GM21576 (cell line): ENCODE measurements around the gene HMGCR.
"Not testable (repeated sequence)": the region's sequence is repeated elsewhere in the genome, so short reads cannot be mapped to it uniquely, and the experiment has no call there.

Source experiments
- ATAC-seq: cut with Tn5 transposase; IDR thresholded peaks from one replicate; pipeline ENCODE4 v1.9.1; 2021; ENCODE audit warnings: mild to moderate bottlenecking, moderate library complexity; ENCODE audit not compliant: unreplicated experiment

The HMGCR gene

GRCh38 chr5:75336615-75337336 is at the start of gene HMGCR:
HMGCR (plus strand) TSS chr5:75337220; CDS start chr5:75342606, 5,386 bp downstream.
- ATAC-seq, result peak; percentile 98

- ATAC-seq, result not testable (repeated sequence)
Observed at GRCh38 chr5:75291844-75292243, 45.2 kb upstream of the HMGCR start.

- ATAC-seq, result no peak
Observed at GRCh38 chr5:75300084-75300483, 36.9 kb upstream of the HMGCR start.

DNA sequence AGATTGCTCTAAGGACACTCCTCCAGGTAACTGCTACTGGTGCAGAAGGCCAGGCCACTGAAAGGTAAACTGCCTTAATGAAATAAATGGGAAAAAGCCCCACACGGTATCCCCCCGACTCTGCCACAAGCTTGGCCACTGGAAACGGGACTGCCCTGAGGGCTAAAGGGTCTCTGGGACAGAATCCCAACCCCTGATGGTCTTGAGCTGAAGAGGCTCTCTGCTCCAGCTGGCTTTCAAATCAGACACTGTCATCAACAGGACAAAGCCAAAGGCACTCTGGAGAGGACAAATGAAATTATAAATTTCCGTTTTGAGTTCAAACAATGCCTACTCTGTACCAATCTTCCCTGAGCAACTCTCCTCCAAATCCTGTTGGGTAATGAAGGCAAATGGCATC is 33.6 kb upstream of the HMGCR start:
- ATAC-seq, result no peak

DNA sequence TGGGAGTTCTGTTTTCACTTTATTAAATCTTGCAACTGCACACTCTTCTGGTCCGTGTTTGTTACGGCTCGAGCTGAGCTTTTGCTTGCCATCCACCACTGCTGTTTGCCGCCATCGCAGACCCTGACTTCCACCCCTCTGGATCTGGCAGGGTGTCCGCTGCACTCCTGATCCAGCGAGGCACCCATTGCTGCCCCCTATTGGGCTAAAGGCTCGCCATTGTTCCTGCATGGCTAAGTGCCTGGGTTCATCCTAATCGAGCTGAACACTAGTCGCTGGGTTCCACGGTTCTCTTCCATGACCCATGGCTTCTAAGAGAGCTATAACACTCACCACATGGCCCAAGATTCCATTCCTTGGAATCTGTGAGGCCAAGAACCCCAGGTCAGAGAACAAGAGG is 32.5 kb upstream of the HMGCR start:
- ATAC-seq, result not testable (repeated sequence)

- no peak for ATAC-seq
Observed at GRCh38 chr5:75306746-75307145, 30.3 kb upstream of the HMGCR start.

DNA sequence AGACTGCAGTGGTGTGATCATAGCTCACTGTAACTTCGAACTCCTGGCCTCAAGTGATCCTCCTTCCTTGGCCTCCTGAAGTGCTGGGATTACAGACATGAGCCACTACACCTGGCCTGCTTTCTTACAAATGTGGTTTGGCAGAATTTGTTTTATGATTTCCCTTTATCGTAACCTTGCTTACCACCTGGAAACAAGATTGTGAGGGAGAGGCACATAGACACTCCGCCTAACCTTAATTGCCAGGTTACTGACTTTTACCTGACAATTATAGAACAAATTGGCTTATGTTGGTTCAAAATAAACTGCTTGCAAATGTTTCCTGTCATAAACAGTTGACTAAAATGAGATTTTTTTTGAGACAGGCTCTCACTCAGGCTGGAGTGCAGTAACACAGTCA is 26.8 kb upstream of the HMGCR start:
- ATAC-seq, result no peak

DNA sequence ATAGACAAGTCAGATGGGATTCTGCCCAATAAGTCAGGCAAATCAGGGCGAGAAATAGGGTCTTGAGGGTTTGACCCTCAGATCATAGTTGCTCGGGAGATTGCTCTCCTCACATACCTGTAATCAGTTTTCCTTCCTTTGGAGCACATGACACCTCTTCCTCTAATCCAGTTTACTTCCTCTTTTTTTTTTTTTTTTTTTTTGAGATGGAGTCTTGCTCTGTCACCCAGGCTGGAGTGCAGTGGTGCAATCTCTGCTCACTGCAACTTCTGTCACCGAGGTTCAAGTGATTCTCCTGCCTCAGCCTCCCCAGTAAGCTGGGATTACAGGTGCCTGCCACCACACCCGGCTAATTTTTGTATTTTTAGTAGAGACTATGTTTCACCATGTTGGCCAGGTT is 17.9 kb upstream of the HMGCR start:
- not testable (repeated sequence) for ATAC-seq

- no peak for ATAC-seq
Observed at GRCh38 chr5:75319638-75320037, 17.4 kb upstream of the HMGCR start.

DNA sequence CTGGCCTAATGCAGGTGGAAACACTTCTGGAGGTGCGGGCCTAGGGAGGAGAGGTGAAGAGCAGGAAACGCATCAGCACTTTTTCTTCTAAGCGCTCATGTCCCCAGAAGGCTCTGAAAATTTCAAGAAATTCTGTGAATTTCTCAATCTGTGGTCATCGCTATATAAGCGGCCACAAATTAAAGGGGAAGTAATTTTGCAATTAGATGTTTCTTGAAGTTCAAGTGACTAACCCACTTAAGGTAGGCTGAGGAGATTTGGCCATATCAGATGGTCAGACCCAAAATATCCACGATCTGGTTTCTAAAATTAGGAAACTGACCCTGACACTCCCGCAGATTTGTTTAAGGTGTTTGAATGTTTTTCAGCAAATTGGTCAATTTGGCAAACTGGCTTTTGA is 16.6 kb upstream of the HMGCR start:
- no peak for ATAC-seq

GRCh38 chr5:75322066-75322465 is 15.0 kb upstream of the HMGCR start:
- no peak for ATAC-seq

GRCh38 chr5:75324791-75325190 is 12.2 kb upstream of the HMGCR start:
- ATAC-seq, result no peak

- ATAC-seq, result no peak
Observed at GRCh38 chr5:75325242-75325641, 11.8 kb upstream of the HMGCR start.

DNA sequence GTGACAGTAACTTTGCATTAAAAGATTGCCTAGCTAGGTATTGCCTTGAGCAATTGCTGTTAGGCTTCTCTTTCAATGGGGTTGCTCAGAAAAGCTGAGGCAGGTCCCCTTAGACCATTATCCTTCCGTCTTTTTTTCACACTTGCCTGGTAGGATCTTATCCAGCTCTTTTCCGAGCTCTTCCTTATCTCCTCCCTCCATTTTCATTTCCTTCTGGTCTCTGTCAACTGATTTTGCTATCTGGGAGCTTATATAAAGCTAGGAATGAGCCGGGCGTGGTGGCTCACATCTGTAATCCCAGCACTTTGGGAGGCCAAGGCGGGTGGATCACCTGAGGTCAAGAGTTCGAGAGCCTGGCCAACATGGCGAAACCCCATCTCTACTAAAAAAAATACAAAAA is 6.6 kb upstream of the HMGCR start:
- no peak for ATAC-seq

GRCh38 chr5:75331095-75332090 is 5.6 kb upstream of the HMGCR start:
- ATAC-seq, result no peak

GRCh38 chr5:75333759-75334158 is 3.3 kb upstream of the HMGCR start:
- not testable (repeated sequence) for ATAC-seq

GRCh38 chr5:75334413-75334812 is 2.6 kb upstream of the HMGCR start:
- not testable (repeated sequence) for ATAC-seq

DNA sequence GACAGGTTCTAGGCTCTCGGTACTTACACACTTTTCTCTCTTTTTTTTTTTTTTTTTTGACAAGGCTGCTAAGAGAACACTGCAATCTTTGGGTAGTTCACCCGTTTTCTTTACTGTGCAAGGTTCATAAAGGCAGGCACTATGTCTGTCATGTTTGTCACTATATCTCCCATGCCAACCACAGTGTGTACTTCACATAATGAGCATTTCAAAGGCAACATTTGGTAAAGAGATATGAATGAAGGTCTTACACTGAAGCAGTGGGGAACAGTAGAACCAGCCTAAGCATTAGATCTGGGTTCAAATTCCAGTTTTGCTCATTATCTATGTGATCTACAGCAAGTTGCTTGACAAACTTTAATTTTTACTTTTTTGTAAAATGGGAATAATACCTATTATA is 1.5 kb upstream of the HMGCR start:
- ATAC-seq, result no peak

GRCh38 chr5:75335952-75336614 is 937 bp upstream of the HMGCR start:
- no peak for ATAC-seq

GRCh38 chr5:75337366-75338021 is 474 bp downstream of the HMGCR start:
- no peak for ATAC-seq

GRCh38 chr5:75338408-75338807 is 1.4 kb downstream of the HMGCR start:
- ATAC-seq, result no peak
